ENCODE data around the gene TUBA1B. TPM values are rescaled to one million over a fixed set of nuclear protein-coding genes. Genes with fewer than 3 reads are reported as not detected.
"Not testable (repeated sequence)": the region's sequence is repeated elsewhere in the genome, so short reads cannot be mapped to it uniquely, and the experiment has no call there.

Gene TUBA1B
- total and polyA plus RNA-seq, 9 donors, result 792 to 1,222 (median 1,099) TPM

- Histone ChIP-seq H3K4me1 (ENCODE audit: control insufficient read depth, insufficient read depth, low read length) (peaks cover 22% of the 10 kb centered on the region), H3K27me3 (ENCODE audit: control insufficient read depth, insufficient read depth, low read length) (no peaks in the 10 kb centered on the region), H3K9me3 (replicated peaks; ENCODE audit: control insufficient read depth, low read depth, low read length) (no peaks in the 10 kb centered on the region), H3K4me3 (ENCODE audit: low read length) (peak overlapping the region; percentile 100), H3K27ac (ENCODE audit: low read length) (peak overlapping the region; percentile 100), H3K36me3 (ENCODE audit: control insufficient read depth, insufficient read depth, low read length) (peaks cover 31% of the 10 kb centered on the region)
- under 1% methylated on average over 58 of the region's 66 CpGs for WGBS (ENCODE audit: insufficient coverage)
- peak; percentile 98 for DNase-seq
Observed at GRCh38 chr12:49130151-49131050, 794 bp downstream of the TUBA1B start.

- Histone ChIP-seq H3K4me3 (ENCODE audit: low read length) (peak overlapping the region; percentile 100), H3K4me1 (ENCODE audit: control insufficient read depth, insufficient read depth, low read length) (peaks cover 22% of the 10 kb centered on the region), H3K27ac (ENCODE audit: low read length) (peak overlapping the region; percentile 100), H3K27me3 (ENCODE audit: control insufficient read depth, insufficient read depth, low read length) (no peaks in the 10 kb centered on the region), H3K36me3 (ENCODE audit: control insufficient read depth, insufficient read depth, low read length) (peaks cover 31% of the 10 kb centered on the region), H3K9me3 (replicated peaks; ENCODE audit: control insufficient read depth, low read depth, low read length) (no peaks in the 10 kb centered on the region)
- no peak for DNase-seq
- WGBS (ENCODE audit: insufficient coverage), result 69% methylated on average over 4 of the region's 18 CpGs
Observed at GRCh38 chr12:49129332-49130150, 1.7 kb downstream of the TUBA1B start.

GRCh38 chr12:49127971-49128370 is 3.2 kb downstream of the TUBA1B start:
- not testable (repeated sequence) for H3K9me3 ChIP-seq (replicated peaks; ENCODE audit: control insufficient read depth, low read depth, low read length); H3K27ac ChIP-seq (ENCODE audit: low read length); H3K27me3 ChIP-seq (ENCODE audit: control insufficient read depth, insufficient read depth, low read length); DNase-seq; H3K4me3 ChIP-seq (ENCODE audit: low read length)
- no CpG with 5 or more reads among the region's 8 CpGs for WGBS (ENCODE audit: insufficient coverage)
- Histone ChIP-seq H3K4me1 (ENCODE audit: control insufficient read depth, insufficient read depth, low read length) (peaks cover 17% of the 10 kb centered on the region), H3K36me3 (ENCODE audit: control insufficient read depth, insufficient read depth, low read length) (peaks cover 31% of the 10 kb centered on the region)

- no peak for DNase-seq
Observed at GRCh38 chr12:49126852-49127763, 4.1 kb downstream of the TUBA1B start.

GRCh38 chr12:49121047-49121696 is 10.0 kb downstream of the TUBA1B start:
- Histone ChIP-seq H3K9me3 (replicated peaks; ENCODE audit: control insufficient read depth, low read depth, low read length) (no peaks in the 10 kb centered on the region), H3K36me3 (ENCODE audit: control insufficient read depth, insufficient read depth, low read length) (no peaks in the 10 kb centered on the region), H3K4me1 (ENCODE audit: control insufficient read depth, insufficient read depth, low read length) (peaks cover 2% of the 10 kb centered on the region), H3K27ac (ENCODE audit: low read length) (no peak overlapping the region), H3K27me3 (ENCODE audit: control insufficient read depth, insufficient read depth, low read length) (no peaks in the 10 kb centered on the region), H3K4me3 (ENCODE audit: low read length) (no peak overlapping the region)
- peak; percentile 64 for DNase-seq
- WGBS (ENCODE audit: insufficient coverage), result 4% methylated on average over 4 of the region's 6 CpGs

More at GRCh38 chr12:49126852-49127763, 4.1 kb downstream of the TUBA1B start:
- Histone ChIP-seq H3K27ac (ENCODE audit: low read length) (no peak overlapping the region), H3K4me1 (ENCODE audit: control insufficient read depth, insufficient read depth, low read length) (peaks cover 14% of the 10 kb centered on the region), H3K4me3 (ENCODE audit: low read length) (no peak overlapping the region), H3K27me3 (ENCODE audit: control insufficient read depth, insufficient read depth, low read length) (no peaks in the 10 kb centered on the region), H3K9me3 (replicated peaks; ENCODE audit: control insufficient read depth, low read depth, low read length) (no peaks in the 10 kb centered on the region), H3K36me3 (ENCODE audit: control insufficient read depth, insufficient read depth, low read length) (peaks cover 31% of the 10 kb centered on the region)
- 94% methylated on average over 1 of the region's 4 CpGs for WGBS (ENCODE audit: insufficient coverage)

- Histone ChIP-seq H3K36me3 (ENCODE audit: control insufficient read depth, insufficient read depth, low read length) (peaks cover 15% of the 10 kb centered on the region), H3K4me1 (ENCODE audit: control insufficient read depth, insufficient read depth, low read length) (peaks cover 33% of the 10 kb centered on the region), H3K27ac (ENCODE audit: low read length) (peak overlapping the region; percentile 97), H3K27me3 (ENCODE audit: control insufficient read depth, insufficient read depth, low read length) (no peaks in the 10 kb centered on the region), H3K4me3 (ENCODE audit: low read length) (peak overlapping the region; percentile 97), H3K9me3 (replicated peaks; ENCODE audit: control insufficient read depth, low read depth, low read length) (no peaks in the 10 kb centered on the region)
- WGBS (ENCODE audit: insufficient coverage), result 63% methylated on average over 1 of the region's 6 CpGs
- no peak for DNase-seq
Observed at GRCh38 chr12:49111206-49111605, 20.0 kb downstream of the TUBA1B start.

- Histone ChIP-seq H3K9me3 (replicated peaks; ENCODE audit: control insufficient read depth, low read depth, low read length) (no peaks in the 10 kb centered on the region), H3K27ac (ENCODE audit: low read length) (peak within 1 kb of the TSS; percentile 97), H3K36me3 (ENCODE audit: control insufficient read depth, insufficient read depth, low read length) (peaks cover 20% of the 10 kb centered on the region), H3K4me3 (ENCODE audit: low read length) (peak within 1 kb of the TSS; percentile 97), H3K4me1 (ENCODE audit: control insufficient read depth, insufficient read depth, low read length) (peaks cover 38% of the 10 kb centered on the region), H3K27me3 (ENCODE audit: control insufficient read depth, insufficient read depth, low read length) (no peaks in the 10 kb centered on the region)
- DNase-seq, result peak; percentile 100
- WGBS (ENCODE audit: insufficient coverage), result under 1% methylated on average over 36 of the region's 43 CpGs
Observed at GRCh38 chr12:49110464-49111155, 20.6 kb downstream of the TUBA1B start, which contains the start of gene LMBR1L. LMBR1L (minus strand) TSS chr12:49110847; CDS start chr12:49110555, 292 bp downstream.

GRCh38 chr12:49109641-49110463 is 21.3 kb downstream of the TUBA1B start:
- peak; percentile 70 for DNase-seq
- peaks cover 45% of the 10 kb centered on the region for H3K4me1 ChIP-seq (ENCODE audit: control insufficient read depth, insufficient read depth, low read length)
- peak overlapping the region; percentile 97 for H3K4me3 ChIP-seq (ENCODE audit: low read length)
- peak overlapping the region; percentile 97 for H3K27ac ChIP-seq (ENCODE audit: low read length)
- WGBS (ENCODE audit: insufficient coverage), result under 1% methylated on average over 21 of the region's 33 CpGs
- H3K36me3 ChIP-seq (ENCODE audit: control insufficient read depth, insufficient read depth, low read length), result peaks cover 28% of the 10 kb centered on the region
- H3K9me3 ChIP-seq (replicated peaks; ENCODE audit: control insufficient read depth, low read depth, low read length), result no peaks in the 10 kb centered on the region
- H3K27me3 ChIP-seq (ENCODE audit: control insufficient read depth, insufficient read depth, low read length), result no peaks in the 10 kb centered on the region
